Inferior parietal cortex (tissue), 1 donor: ENCODE data around the gene C18orf63.
"Not testable (repeated sequence)": the region's sequence is repeated elsewhere in the genome, so short reads cannot be mapped to it uniquely, and the experiment has no call there.

ENCODE experiments used
- DNase-seq: peaks from one replicate; pipeline ENCODE4 v3.0.0-alpha.2; 2016; ENCODE audit errors: extremely low spot score

C18orf63 gene

DNA sequence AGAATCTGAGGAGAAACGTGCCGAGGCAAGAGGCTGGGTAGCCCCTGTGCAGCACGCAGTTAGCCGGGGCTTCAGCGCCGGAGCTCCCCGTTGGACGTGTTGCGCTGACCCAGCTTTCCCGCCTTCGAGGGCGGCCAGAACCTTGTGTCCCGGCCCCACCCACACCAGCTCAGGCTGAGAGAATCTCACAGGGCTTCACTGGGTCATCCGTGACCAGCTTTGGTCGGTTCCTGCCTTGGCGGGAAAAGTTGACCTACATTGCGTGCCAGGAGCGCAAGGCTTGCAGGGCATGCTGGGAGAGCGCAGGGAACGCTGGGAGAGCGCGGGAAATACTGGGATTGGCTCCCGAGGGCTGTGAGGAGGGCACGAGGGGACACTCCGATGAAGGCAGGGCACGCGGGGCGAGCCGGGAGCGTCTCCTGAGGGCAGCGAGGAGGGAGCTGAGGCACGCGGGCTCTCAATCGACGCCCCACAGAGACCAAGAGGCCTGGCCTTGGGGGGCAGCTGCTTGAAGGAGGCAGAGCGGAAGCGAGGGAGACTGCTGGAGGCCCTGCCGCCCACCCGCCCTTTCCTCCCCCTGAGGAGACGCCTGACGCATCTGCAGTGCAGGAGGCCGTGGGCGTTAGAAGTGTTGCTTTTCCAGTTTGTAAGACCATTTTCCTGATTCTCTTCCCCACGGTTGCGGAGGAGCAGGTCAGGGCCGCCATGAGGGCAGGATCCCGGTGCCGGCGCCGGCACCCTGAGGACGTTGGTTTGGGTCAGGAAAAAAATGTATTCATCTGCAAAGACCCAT lies at the start of gene C18orf63:
C18orf63 (plus strand) TSS at position 376 of the 793 bp plus-strand sequence. CDS start 2,027 bp downstream, outside the sequence.
- no peak for DNase-seq

DNA sequence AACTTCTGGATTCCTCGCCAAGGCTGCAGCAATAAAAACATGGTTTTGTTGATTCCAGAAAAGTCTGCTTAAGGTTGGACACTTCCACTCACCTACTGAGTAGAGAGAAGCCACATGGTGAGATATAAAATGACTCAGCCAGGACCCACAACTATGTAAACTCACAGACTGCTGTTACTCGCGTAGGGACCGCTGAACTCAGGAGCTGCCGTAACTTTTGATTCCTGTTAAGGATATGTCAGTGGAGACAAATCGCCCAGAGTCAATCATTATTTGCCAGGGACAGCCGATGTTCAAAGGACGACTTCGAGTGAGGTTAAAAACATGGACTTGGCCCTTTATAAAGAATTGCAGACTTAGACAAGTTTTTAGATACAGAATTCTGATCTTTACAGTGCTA lies 49.5 kb upstream of the C18orf63 start:
- DNase-seq, result no peak

DNA sequence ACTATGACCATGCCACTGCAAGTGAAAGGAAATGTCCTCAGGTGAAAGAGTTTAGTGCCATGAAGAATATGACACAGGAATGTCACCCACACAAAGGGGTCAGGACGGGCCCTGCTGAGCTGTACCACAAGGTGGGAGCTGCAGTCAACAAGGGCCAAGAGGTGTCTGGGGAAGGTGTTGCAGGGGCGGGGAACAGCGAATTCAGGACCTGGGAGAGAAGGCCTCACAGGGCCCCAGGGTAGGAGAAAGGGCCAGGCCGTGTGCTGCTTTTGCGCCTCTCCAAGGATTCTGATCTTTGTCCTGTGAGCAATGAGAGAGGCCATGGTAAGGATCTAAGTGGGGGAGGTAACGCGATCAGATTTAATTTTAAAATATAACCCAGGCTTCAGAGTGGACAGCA lies 47.5 kb upstream of the C18orf63 start:
- DNase-seq, result no peak

DNA sequence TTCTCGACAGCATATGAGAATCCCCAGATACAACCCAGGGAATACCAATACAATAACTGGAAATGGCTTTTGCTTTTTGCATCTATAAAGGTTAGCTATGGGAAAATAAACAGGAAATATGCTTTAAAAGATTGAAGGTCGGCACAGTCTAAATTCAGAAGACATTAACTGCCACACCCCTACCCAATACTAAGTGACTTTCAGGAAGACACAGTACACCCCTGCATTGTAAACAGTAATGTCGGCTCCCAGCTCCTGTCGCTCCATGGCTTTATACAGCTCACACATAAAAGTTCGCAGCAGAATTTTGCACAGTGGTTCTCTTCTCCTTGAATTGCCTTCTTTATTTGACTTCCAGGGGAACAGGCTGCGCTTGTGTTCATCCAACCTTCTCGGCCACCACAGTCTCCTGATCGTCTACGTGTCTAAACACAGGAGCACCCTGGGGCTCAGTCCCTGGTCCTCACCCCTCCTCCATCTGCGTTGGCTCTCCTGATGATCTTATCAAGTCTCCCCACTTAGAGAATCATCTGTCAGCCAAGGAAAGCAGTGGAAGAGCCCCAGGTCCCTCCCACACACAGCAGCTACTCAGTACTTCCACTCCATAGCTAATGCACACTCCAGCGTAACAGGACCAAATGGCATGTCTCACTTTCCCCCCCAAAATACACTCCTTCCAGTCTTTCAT lies 46.6 kb upstream of the C18orf63 start:
- DNase-seq, result no peak

DNA sequence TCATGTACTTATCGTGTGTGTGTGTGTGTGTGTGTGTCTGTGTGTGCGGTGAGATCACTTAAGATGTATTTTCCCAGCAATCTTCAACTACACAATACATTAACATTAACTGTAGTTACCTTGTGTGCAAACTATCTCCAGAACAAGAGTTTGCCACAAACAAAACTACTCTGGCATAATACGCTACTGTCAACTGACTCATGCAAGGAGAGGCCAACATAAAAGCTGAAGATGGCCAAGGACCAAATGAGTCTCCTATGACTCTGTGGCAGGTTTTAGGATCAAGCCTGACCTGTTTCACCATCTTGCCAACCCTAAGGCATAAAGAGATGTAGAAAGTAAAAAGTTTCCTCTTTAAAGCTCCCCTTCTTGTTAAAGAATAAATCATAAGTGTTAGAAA lies 44.0 kb upstream of the C18orf63 start:
- no peak for DNase-seq

DNA sequence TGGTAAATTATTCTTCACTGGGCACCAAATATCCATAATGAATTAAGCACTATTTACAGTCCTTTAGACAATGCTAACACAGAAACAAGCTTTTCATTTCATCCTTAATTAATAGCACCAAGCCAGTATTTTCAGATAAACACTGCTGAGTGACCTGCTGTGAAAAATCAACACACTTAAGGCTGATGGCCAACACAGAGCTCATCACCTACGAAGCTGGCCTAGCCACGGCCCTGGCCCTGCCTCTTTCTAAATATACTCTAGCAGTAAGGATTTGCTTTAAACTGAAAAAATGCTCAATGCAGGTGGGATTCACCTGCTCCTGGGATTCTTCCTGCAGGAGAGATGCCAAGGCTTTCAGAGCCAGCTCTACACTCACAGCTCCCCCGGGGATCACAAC lies 42.2 kb upstream of the C18orf63 start:
- DNase-seq, result no peak

DNA sequence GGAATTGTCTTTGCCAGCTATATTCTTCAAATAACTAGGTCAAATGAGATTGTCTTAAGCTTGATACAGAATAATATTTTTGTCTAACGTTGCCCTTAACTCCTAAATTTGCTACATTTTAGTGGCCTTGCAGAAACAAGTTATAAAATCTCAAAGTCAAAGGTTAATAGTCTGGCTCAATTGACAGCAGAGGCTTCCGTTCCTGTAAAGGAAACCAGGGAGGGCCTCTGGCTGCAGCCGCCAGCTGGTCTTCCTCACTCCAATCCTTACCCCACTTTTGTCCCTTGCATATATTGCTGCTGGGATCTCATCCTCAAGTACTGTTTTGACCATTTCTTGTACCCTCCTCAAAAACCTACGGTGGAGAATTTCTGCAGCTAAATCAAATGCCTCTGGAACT lies 40.9 kb upstream of the C18orf63 start:
- DNase-seq, result no peak

DNA sequence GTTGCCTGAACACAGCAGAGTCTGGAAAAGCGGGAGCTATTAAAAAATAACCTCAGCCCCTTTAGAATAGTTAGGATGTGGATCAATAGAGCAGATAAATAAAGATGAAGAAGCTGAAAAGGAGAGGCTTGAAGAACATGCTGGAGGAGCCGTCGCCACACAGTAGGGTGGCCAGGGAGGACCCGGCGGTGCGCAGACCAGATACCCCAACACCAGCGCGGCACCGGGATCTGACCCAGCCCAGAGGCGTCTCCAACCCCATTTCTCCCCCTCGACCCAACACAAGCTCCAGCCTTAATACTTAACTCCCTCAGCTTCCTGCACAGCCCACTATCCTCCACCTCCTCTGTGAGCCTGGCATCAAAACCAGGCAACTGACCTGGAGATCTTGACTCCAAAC lies 39.9 kb upstream of the C18orf63 start:
- no peak for DNase-seq

DNA sequence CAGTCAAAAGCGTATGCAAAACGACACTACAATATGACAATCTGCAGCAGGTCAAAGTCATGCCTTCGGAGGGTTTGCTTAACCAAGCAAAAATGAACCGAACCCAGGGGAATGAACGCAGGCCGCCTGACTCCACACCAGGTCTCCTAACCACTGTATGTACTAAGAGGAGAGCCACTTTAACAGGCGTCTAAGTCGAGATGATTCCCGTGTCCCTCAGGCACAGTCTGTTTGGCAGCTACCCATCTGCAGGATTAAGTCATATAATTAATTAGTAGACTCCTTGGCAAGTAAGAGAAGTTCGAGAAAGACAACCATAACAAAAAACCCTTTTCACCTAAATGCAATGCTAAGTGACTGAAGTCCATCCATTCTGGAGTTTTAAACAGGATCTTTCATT lies 39.0 kb upstream of the C18orf63 start:
- DNase-seq, result no peak

DNA sequence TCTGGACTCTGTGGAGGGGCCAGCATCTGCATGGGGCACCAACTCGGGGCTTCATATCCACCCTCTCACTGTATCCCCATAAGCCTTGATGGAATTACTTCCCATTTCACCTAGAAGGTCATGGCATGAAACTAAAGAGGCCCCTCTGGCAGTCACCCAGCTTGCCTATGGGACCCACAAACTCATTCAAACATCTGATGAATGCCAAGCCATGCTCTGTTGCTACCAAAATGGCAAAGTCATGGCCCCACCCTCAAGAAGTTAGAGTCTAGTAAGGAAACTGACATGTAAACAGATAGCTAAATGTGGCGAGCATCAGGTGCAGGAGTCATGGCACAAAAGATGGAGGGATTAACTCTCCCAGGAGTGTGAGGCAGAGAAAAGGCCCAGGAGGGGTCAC lies 38.3 kb upstream of the C18orf63 start:
- no peak for DNase-seq

DNA sequence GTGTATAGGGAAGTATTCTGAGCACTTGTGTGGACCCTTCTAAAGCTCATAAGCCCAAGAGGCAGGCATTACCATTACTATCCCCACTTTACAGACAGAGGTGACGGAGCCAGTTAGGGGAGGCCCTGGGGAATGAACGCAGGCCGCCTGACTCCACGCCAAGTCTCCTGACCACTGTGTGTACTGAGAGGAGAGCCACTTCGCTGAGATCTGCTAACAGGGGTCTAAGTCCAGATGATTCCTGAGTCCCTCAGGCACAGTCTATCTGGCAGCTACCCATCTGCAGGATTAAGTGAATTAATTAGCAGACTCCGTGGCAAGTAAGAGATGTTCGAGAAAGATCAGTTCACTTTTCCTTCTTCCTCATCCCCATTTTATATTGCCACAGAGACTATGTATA lies 37.6 kb upstream of the C18orf63 start:
- no peak for DNase-seq

DNA sequence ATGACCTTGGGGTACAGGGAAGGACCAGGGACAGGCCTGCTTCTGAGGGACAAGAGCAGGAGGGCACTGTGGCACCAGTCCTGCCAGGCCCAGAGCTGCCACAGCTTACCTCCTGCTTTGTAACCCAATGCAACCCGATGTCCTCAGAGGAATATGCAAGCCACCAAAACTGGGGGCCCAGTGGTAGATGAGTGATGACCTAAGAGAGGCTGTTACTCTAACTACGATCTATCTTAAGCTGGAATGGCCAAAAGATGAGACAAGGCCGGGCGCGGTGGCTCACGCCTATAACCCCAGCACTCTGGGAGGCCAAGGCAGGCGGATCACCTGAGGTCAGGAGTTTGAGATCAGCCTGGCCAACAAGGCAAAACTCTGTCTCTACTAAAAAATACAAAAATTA lies 36.7 kb upstream of the C18orf63 start:
- no peak for DNase-seq

DNA sequence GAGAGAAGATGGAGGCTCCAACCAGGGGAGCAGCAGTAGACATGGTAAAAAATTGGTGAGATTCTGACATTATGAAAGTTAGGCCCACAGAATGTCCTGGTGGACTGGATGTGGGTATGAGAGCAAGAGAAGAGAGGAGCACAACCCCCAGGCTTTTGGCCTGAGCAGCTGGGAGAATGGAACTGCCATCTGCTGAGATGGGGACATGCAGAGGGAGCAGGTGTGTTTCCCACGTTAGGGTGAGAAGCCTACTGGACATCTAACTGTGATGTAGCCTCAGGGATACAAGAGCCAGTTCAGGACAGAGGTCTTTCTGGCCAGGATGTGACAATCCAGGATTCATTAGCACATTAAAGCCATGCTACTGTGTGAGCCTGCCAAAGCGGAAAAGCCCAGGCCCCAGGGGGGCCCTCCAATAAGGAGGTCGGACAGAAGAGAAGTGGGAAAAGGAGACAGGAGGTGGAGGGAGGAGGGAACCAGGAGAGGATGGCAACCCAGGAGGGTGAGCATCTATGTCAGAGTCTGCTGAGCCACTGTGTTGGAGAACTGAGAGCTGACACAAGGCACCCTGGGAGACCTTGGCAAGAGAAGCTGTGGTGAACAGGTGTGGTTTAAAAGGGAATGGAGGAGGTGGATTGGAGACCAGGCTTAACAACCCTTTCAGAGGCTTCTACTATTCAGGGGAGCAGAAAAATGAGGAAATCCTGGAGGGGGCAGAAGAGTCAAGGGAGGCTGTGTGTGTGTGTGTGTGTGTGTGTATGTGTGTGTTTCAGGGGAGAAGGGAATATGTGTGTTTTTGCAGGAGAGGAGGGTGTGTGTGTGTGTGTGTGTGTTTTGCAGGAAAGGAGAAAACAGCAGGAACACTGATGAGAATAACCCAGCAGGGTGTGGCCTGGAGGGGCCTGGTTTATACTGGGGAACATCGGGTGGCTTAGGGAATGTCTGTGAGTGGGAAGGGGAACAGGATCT lies 34.3 kb upstream of the C18orf63 start:
- DNase-seq, result no peak

DNA sequence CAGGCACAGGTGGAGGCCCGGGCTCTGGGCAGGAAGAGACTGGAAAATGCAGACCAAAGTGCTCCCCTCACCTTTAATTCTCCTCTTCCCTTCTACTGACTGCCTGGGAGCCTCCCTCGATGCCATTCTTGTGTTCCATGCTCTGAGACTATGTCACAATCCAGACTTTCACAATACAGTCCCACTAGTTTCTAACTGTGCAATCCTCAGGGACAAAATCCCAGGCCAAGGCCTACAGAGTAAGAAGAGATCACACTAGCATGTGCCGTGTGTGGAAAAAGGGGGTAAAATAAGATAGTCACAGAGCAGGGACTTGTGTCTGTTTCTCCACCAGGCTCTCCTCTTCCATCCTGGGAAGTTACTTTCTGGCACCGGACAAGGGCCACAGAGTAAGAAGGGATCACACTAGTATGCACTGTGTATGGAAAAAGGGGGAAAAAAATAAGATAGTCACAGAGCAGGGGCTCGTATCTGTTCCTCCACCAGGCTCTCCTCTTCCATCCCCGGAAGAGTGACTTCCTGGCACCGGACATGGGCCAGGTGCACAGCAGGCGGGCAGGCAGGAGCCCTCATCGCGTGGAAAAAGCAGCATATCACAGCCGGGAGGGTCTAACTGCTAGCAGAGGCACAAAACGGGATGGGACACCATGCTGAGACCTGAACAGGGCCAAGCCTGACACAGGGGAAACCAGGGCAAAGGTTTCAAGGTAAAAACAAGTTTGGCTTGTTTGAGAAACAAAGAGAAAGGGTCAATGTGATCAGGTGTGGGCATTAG lies 33.5 kb upstream of the C18orf63 start:
- DNase-seq, result no peak

DNA sequence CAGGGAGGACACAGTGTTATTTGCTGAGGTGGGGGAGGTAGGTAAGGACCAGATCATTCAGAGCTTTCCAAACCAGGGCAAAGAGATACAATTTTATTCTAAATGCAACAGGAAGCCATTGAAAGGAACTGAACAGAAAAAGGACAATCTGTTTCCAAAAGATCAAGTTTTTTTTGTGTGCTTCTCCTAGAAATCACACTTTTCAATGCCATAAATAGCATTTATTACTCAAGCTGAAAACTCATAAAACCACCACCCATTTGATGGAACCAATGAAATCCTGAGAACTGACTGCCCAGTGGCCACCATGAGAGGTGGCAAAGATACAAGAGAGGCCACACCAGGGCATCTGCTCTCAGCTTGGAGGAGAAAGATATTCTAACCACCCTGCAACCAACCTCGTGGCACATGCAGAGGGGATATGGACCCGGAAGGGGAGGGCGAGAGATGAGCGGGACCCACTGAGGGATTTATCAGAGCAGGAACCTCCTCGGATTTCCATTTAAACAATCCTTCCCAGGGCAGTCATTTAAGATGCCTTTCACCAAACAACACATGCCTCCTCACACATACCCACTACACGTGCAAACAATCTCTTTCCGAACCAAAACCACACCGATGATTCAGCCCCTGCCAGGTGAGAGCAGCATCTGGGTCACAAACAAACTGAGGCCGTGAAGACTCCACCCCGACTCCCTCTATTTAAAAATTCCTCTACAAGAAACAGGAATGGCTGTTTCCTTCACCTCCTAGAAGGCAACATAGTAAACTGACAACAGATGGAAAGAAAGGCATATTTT lies 32.7 kb upstream of the C18orf63 start:
- no peak for DNase-seq

DNA sequence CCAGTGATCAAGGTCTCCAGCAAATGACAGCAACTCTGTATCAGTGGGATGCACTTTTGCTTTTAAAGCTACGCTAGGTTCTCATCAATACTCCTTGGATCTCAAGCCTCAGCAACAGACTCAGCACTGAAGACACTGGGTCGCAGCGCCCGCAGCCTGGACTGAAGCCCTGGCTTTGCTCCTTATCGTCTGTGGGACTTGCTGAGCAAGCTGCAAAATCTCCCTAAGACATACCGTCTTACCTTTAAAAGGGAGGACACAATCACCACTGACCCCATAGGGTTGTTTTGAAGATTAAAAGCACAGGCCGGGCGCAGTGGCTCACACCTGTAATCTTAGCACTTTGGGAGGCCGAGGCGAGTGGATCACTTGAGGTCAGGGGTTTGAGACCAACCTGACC lies 32.0 kb upstream of the C18orf63 start:
- no peak for DNase-seq

DNA sequence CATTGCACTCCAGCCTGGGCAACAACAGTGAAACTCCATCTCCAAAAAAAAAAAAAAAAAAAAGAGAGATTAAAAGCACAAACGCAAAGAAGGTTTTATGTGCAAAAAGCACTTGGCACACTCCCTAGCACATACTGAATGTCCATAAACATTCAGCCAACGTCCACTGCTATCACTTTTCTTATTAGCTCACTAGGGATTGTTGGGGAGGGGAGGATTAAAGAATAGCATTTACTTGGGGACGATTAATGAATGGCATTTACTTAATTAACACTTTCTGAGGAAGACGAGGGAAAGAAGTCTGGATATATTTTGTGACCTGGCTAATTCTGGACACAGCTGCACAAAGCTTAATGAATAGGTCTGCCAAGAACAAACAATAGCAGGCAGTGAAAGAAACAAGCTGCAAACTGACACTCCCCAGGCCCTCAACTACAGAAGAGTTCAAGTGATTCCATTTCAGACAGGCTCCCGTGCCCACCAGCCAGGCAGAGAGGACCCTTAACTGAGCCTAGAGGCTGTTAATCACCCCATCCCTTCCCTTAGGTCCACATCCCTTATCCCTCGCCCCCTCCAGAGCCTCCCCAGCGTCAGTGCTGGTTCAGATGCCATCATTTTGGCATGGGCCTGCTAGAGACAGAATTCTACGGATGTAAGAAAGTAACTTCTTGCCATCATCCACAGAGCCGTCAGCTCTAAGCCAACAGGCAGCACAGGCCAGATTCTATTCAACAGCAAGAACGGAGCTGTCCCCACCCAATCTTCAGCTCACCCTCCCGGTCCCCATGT lies 31.3 kb upstream of the C18orf63 start:
- DNase-seq, result no peak

DNA sequence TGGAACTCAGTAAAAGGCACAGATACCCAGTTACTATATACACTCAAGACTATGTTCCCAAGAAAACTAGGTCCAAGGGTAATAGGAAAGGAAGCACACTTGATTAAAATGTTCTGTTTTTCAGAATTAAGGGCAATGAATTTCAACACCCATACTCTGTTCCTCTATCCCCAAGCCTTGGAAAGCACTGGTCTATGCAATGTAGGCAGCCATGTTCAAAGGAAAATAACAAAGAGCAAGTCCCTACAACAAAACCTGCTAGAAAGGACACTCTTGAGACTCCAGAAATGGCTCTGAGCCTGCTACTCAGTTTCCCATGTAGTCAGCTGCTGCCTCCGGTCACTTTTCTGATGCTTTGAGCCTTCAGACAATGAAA lies 30.7 kb upstream of the C18orf63 start:
- no peak for DNase-seq

DNA sequence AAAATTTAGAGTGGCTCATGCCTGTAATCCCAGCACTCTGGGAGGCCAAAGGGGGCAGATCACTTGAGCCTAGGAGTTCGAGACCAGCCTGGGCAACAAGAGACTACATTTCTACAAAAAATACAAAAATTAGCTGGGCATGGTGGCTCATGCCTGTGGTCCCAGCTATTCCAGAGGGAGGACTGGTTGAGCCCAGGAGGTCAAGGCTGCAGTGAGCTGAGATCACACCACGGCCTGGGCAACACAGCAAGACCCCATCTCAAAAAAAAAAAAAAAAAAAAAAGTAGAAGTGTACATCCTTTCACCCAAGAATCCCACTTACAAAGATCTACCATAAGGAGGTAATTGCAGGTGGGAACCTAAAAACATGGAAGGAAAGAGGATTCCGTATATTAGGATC lies 30.1 kb upstream of the C18orf63 start:
- DNase-seq, result not testable (repeated sequence)
